Measurements from ENCODE around the gene MLEC.

DNA sequence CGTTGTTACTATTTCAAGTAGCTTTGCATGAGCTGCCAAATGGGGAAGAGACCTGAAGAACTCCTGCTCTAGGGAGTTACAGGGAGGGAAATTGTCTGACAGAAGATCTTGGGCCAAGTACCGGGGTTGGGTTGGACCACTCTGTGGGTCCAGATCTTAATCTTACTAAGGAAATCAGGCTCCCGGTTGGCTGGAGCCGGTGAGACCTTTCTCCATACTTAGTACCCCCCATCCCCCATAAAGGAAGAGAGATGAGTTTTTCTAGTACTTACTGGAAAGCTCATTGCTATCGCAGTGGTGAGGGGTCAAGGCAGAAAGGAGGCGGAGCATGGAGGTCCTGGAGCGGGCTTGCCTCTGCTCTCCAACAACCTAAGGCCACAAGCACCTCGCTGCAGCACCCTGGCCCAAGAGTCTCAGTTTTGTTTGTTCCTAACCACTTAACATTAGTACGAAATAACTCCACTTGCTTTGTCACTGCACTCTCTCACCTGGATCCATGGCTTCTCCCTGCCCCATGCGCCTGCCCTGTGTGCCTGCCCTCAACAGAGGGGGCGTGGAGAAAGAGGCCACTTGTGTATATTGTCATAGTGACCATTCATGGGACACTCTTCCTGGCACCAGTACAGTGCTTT, 16.5 kb downstream of the MLEC start:
- TF ChIP-seq, protein P1, sequence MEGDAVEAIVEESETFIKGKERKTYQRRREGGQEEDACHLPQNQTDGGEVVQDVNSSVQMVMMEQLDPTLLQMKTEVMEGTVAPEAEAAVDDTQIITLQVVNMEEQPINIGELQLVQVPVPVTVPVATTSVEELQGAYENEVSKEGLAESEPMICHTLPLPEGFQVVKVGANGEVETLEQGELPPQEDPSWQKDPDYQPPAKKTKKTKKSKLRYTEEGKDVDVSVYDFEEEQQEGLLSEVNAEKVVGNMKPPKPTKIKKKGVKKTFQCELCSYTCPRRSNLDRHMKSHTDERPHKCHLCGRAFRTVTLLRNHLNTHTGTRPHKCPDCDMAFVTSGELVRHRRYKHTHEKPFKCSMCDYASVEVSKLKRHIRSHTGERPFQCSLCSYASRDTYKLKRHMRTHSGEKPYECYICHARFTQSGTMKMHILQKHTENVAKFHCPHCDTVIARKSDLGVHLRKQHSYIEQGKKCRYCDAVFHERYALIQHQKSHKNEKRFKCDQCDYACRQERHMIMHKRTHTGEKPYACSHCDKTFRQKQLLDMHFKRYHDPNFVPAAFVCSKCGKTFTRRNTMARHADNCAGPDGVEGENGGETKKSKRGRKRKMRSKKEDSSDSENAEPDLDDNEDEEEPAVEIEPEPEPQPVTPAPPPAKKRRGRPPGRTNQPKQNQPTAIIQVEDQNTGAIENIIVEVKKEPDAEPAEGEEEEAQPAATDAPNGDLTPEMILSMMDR (IDR thresholded peaks at IDR 0.05) = no peak
- no peak for TF ChIP-seq EZH2 (IDR thresholded peaks at IDR 0.05)

Measured in neural progenitor cell (in vitro differentiated cells).